Lower lobe of right lung (tissue), 2 donors: ENCODE measurements around the gene ZNF296. TPM values are rescaled to one million over a fixed set of nuclear protein-coding genes. Genes with fewer than 3 reads are reported as not detected.
A peak's percentile ranks its signal among the peaks of the same experiment; 100 is the strongest.

Experiments
- ATAC-seq, 2 donors: fragments of 200-7000 bp; cut with Tn5 transposase; one replicate each; pipeline ENCODE4 v1.9.1; 2020 to 2022; ENCODE audit warnings: mild to moderate bottlenecking in 2 of 2, moderate library complexity in 2 of 2
- DNase-seq: peaks from one replicate; pipeline ENCODE4 v3.0.0-alpha.2; 2020
- H3K27ac ChIP-seq: fragments of 200-600 bp; one replicate; pipeline ENCODE4 v1.8.0; 2022
- H3K27me3 ChIP-seq: fragments of 200-600 bp; one replicate; pipeline ENCODE4 v1.8.0; 2022; ENCODE audit warnings: low read depth
- H3K36me3 ChIP-seq: fragments of 200-600 bp; one replicate; pipeline ENCODE4 v1.8.0; 2022; ENCODE audit warnings: mild to moderate bottlenecking
- H3K4me1 ChIP-seq: fragments of 200-600 bp; one replicate; pipeline ENCODE4 v1.8.0; 2022
- H3K4me3 ChIP-seq: fragments of 200-600 bp; one replicate; pipeline ENCODE4 v1.8.0; 2022; ENCODE audit warnings: mild to moderate bottlenecking
- H3K9me3 ChIP-seq: fragments of 200-600 bp; one replicate; pipeline ENCODE4 v1.8.0; 2022
- intact Hi-C: fragments of 100-400 bp; cut with DNase I; formaldehyde crosslinking; loops from one replicate; pipeline ENCODE4 v1.11.0; 2022
- total RNA-seq: library from RNA; stranded (reverse); fragmentation: NEBNext Ultra II Directional; extraction: Animal tissue kit (Norgen Biotek cat#: 25700); gene quantifications from one replicate; pipeline ENCODE4 v1.2.1, GENCODE V29; 2021
- TF ChIP-seq, protein P1 (sequence below): fragments of 200-600 bp; IDR thresholded peaks from one replicate; pipeline ENCODE4 v1.8.0; 2022; ENCODE audit warnings: antibody characterized with exemption, mild to moderate bottlenecking
- donor health status: DM: no; HTN: yes; CAD: no; lungs with severe emphysema.

Gene ZNF296
- total RNA-seq, 1 donor from 2014 or later: 1.7 TPM

DNA sequence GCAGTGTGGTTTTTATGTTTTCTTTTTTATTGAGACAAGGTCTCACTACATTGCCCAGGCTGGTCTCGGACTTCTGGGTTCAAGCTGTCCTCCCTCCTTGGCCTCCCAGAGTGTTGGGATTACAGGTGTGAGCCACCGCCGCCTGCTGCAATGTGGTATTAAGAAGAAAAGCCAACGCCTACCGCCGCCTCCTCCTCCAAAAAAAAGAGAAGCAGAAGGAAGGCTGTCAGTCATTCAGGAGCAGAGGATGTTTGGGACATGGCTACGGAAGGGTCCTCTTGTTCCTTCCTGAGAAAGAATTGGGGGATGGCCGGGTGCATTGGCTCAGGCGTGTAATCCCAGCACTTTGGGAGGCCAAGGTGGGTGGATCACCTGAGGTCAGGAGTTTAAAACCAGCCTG, 17.9 kb upstream of the ZNF296 start:
- Histone ChIP-seq H3K4me3 (peak overlapping the region; percentile 97), H3K27ac (no peak overlapping the region), H3K27me3 (no peaks in the 10 kb centered on the region), H3K9me3 (no peaks in the 10 kb centered on the region), H3K4me1 (peaks cover 58% of the 10 kb centered on the region), H3K36me3 (peaks cover 8% of the 10 kb centered on the region)
- TF ChIP-seq, protein P1, sequence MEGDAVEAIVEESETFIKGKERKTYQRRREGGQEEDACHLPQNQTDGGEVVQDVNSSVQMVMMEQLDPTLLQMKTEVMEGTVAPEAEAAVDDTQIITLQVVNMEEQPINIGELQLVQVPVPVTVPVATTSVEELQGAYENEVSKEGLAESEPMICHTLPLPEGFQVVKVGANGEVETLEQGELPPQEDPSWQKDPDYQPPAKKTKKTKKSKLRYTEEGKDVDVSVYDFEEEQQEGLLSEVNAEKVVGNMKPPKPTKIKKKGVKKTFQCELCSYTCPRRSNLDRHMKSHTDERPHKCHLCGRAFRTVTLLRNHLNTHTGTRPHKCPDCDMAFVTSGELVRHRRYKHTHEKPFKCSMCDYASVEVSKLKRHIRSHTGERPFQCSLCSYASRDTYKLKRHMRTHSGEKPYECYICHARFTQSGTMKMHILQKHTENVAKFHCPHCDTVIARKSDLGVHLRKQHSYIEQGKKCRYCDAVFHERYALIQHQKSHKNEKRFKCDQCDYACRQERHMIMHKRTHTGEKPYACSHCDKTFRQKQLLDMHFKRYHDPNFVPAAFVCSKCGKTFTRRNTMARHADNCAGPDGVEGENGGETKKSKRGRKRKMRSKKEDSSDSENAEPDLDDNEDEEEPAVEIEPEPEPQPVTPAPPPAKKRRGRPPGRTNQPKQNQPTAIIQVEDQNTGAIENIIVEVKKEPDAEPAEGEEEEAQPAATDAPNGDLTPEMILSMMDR: no peak
- intact Hi-C loops: no loop called here
- no peak for DNase-seq
- no peak for ATAC-seq

DNA sequence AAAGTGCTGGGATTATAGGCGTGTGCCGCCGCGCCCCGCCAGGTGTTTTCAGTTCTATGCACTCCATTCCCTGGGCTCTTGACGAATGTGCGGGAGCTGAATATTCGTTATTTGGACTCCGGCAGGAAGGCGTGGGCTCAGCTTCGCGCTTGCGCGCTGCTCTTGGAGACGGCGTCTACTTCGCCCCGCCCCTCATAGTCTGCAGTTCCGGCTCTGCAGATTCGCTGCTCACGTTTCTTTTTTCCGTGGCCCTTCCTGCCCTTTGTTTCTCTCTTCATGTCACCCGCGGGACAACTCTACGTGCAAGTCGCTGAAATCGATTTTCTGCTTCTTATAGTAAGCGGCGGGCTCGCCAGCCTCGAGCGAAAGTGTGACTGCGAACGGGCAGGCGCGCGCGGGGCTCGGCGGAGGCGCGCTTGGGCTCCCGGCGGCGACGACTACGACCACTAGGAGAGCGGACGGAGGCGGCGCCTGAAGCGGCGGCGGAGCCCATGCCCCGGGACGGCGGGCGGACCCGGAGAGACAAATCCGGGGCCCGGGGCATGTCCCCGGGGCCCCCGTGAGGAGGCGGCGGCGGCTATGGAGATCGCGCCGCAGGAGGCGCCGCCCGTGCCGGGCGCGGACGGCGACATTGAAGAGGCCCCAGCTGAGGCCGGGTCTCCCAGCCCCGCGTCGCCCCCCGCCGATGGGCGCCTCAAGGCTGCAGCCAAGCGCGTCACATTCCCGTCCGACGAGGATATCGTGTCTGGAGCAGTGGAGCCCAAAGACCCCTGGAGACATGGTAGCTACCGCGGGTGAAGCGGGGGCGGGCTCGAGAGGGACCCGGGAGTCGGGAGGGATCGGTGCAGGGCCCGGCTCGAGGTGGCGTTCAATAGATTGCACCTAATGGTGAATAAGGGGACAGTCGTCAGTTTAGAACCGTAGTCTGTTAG, 16.7 kb upstream of the ZNF296 start, which contains the start of gene PPP1R37:
Gene PPP1R37, plus strand, starts transcription at position 433 of the 932 bp plus-strand sequence. Its CDS starts 147 bp downstream, at position 580.
- Histone ChIP-seq H3K9me3 (no peaks in the 10 kb centered on the region), H3K36me3 (peaks cover 14% of the 10 kb centered on the region), H3K4me1 (peaks cover 47% of the 10 kb centered on the region), H3K4me3 (peak within 1 kb of the TSS; percentile 97), H3K27ac (peak within 1 kb of the TSS; percentile 93), H3K27me3 (no peaks in the 10 kb centered on the region)
- ATAC-seq (peak; percentile 95), DNase-seq (peak; percentile 98)
- intact Hi-C loops: no loop called here
- TF ChIP-seq, protein P1: peak; percentile 38

DNA sequence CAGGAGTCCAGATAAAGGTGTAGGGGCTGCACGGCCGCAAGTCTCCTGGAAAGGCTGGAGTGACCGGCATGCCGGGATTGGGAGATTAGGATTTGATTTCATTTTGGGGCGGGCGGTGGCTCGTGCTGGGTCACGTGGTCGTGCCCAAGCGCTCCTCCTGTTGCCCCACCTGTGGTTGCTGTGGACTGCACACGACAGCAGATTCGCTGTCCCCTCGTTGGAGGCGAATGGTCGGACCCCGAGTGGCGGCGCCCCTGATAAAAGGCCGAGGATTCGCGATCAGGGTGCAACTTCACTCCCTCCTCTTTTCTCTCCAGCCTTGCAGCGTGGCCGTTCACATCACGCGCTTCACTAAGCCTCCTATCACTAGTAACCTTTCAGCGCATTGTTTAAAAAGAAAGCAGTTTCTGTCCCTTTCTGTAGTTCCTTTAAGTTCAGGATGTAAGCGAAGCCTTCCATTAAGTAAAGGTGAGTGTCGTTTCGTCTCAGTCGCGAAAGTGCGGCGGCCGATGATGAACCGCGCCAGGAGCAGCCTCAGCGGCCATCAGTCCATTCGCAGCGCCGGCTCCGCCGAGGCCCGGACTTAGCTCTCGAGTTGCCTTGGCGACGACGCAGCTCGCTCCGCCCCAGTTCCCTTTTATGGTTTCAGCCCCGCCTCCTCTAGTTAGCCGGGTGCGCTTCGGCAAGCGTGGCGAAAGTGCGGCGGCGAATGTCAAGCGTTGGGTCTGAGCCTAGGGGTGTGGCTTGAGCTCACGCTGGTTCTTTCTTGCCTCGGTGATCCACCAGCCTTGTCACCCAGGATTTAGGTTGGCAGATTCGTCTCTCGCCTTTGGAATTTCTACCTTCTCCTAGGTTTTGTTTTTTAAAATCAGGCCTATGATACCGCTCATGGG, 15.0 kb upstream of the ZNF296 start:
- H3K36me3 ChIP-seq: peaks cover 16% of the 10 kb centered on the region
- DNase-seq: peak; percentile 99
- H3K4me3 ChIP-seq: peak overlapping the region; percentile 97
- intact Hi-C loops: no loop called here
- no peaks in the 10 kb centered on the region for H3K27me3 ChIP-seq
- H3K9me3 ChIP-seq: no peaks in the 10 kb centered on the region
- peak overlapping the region; percentile 93 for H3K27ac ChIP-seq
- ATAC-seq: peak; percentile 95 to 96
- peaks cover 35% of the 10 kb centered on the region for H3K4me1 ChIP-seq
- TF ChIP-seq, protein P1: no peak

DNA sequence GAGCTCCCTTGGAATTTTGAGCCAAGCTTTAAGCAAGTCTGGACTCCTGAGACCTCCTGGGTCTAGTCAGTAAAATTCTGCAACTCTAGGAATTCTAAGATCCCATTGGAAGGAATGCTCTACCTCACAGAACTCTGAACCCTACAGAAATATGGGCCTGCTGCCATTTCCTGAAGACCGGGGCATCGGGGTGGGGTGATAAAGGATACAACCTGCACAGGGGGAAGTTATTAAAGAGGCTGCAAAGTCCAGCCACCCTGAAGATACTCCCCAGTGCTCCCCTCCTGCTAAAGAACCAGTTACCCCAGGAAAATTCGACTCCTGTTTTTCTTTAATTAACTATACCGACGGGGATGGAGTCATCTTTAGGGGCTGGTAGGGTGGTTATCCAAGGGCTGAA, 14.3 kb upstream of the ZNF296 start:
- H3K36me3 ChIP-seq: peaks cover 16% of the 10 kb centered on the region
- intact Hi-C loops: no loop called here
- TF ChIP-seq, protein P1: no peak
- no peaks in the 10 kb centered on the region for H3K9me3 ChIP-seq
- ATAC-seq (no peak), DNase-seq (no peak)
- no peaks in the 10 kb centered on the region for H3K27me3 ChIP-seq
- no peak overlapping the region for H3K27ac ChIP-seq
- H3K4me3 ChIP-seq: peak overlapping the region; percentile 97
- H3K4me1 ChIP-seq: peaks cover 28% of the 10 kb centered on the region

DNA sequence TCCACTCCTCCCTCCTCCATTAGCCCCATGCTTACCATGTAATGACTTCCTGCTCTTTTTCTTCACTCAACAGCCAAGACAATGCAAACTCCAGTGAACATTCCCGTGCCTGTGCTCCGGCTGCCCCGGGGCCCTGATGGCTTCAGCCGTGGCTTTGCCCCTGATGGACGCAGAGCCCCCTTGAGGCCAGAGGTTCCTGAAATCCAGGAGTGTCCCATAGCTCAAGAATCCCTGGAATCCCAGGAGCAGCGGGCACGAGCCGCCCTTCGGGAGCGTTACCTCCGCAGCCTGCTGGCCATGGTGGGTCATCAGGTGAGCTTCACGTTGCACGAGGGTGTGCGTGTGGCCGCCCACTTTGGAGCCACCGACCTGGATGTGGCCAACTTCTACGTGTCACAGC, 13.8 kb upstream of the ZNF296 start:
- H3K4me1 ChIP-seq: peaks cover 22% of the 10 kb centered on the region

More for the DNA sequence above, 13.8 kb upstream of the ZNF296 start:
- no peak overlapping the region for H3K4me3 ChIP-seq
- H3K36me3 ChIP-seq: peaks cover 20% of the 10 kb centered on the region
- ATAC-seq (no peak), DNase-seq (no peak)
- H3K27me3 ChIP-seq: no peaks in the 10 kb centered on the region
- H3K9me3 ChIP-seq: no peaks in the 10 kb centered on the region
- intact Hi-C loops: no loop called here
- no peak overlapping the region for H3K27ac ChIP-seq
- TF ChIP-seq, protein P1: no peak
